HCEC 1CT (cell line): ENCODE measurements around the gene SMAD3.
A peak's percentile ranks its signal among the peaks of the same experiment; 100 is the strongest.

Source experiments
- DNase-seq: peaks from one replicate; pipeline ENCODE4 v3.0.0-alpha.2; 2017

Gene SMAD3

DNA sequence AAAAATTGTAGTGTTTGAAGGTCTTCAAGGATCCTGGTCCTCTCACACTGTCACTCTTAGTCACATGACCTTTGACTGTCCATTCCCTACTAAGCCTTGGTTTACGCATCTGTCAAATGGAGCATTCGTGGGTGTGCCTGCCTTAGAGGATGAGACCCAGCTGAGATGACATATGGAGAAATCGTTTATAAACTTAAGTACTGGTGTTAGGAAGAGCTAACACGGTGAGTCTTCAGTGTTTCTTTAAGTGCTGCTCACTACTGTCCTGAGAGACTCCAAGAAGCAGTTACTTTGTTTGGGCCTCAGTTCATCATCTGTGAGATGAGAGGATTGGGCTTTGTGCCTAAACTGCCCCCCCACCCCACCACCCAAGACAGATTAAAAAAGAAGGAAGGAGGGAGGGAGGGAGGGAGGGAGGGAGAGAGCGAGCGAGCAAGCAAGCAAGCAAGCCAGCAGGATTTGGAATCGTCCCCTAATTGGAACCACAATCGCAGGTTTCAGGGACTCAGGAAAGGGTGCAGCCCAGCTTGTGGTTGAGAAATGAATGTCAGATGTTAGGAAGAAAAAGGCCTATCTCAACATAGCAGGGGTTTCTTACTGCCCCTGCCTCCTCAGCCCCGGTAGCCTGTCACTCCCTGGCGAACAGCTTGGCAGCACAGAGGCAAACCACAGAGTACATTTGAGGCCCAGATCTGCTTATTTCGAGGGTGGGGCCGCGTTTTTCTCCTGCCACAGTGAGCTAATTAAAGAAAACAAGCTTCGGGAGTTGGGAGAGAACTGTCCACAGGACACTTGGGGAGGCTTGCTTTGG is 32.7 kb downstream of the SMAD3 start:
- DNase-seq: peak; percentile 45

GRCh38 chr15:67098768-67099282 is 33.4 kb downstream of the SMAD3 start:
- DNase-seq: no peak

- no peak for DNase-seq
These were observed 34.9 kb downstream of the SMAD3 start for GRCh38 chr15:67100124-67100791.

DNA sequence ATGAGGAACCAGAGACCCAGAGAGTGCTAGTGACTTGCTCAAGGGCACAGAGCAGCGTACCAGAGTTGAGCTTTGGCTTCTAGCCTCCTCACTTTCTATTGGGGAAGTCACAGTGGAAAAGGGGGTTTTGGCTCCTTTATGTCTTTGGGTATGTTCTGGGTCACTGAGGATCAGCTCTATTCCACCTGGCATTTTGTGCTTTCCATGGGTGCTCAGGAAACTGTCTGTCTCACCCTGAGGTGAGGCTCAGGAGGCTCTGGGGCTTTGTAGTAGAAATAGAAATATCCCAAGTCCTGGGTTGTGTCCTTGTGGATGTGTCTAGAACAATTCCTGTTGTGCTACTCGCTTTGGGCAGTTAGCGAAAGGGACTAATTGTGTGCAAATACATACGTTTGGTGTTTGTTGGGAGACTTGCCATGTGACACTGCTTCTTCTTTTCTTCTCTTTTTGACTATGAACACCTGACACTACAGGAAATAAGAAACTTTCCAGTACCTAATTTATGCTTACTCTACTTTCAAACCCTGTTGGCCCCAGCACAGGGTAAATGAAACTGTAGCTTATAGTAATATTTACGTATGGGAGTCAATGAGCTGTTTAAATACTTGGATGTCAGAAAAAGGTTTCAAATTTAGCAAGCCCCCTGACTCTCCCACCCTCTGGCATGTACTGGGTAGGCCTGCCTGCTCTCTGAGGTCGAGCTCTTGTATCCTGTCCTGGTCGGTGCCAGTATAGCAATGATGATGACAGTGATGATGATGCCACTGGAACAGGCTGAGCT is 35.6 kb downstream of the SMAD3 start:
- no peak for DNase-seq

DNA sequence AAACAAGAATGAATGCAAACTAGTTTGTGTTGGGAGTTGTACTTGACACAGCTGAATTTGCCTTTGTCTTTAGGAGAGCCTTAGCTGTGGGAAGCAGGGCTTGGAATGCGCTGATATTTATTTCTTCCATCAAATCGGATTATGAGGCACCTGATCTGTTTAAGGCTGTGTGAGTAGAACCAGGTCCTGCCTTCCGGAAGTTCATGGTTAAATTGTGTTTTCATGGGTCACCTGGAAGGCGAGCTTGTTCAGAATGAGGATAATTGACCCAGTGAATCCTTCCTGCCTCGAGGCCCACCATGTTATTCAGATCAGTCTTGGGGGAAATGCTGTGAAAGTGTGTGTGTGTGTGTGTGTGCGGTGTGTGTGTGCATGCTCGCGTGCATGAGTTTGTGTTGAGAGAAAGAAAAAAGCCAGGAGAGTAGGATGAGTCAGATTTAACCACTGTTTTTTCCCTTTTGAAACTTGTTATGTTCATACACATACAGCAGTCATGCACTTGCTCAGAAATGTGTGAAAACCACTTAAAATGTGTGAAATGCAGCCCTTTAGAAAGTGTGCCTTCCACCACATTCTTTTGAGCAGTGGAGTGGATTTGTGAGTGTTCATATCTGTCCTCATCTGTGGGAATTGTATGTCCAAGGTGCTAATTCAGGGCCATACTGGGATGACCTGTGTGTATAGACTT is 36.7 kb downstream of the SMAD3 start:
- peak; percentile 54 for DNase-seq

DNA sequence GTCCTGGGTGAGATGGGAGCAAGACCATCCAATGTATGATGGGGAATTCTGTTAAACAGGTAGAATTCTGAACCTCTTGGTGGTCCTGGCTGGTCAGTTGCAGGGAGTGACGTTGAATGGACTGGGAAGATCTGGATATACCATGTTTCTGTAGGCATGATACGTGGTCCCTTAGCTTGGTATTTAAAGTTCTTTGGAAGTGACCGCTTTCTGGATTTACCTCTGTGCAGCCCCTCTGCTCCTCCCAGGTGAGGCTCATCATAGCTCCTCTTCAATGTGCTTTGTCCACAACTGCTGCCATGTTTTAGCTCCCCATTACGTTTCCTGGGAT is 37.2 kb downstream of the SMAD3 start:
- DNase-seq: no peak

- no peak for DNase-seq
These were observed 37.6 kb downstream of the SMAD3 start for GRCh38 chr15:67103021-67103420.

- no peak for DNase-seq
These were observed 38.0 kb downstream of the SMAD3 start for GRCh38 chr15:67103432-67103831.

DNA sequence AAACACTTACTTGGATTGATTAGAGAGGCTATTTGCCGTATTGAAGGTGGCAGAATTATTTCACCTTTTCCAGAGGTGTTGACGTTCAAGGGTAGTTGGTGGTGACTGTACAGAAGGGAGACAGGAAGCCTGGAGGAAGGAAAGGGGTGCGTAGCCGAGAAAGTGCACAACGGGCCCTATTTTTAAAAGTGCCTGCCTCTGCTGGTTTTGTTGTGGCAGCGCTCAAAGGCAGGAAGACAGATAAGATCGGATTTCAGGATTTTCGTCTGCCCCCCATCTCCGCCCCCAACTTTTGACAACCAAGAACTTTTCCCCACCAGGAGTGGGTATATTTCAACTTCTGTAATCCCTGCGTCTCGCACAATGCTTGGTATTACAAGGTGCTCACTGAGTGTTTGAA is 38.5 kb downstream of the SMAD3 start:
- no peak for DNase-seq

- no peak for DNase-seq
These were observed 39.1 kb downstream of the SMAD3 start for GRCh38 chr15:67104510-67104909.

DNA sequence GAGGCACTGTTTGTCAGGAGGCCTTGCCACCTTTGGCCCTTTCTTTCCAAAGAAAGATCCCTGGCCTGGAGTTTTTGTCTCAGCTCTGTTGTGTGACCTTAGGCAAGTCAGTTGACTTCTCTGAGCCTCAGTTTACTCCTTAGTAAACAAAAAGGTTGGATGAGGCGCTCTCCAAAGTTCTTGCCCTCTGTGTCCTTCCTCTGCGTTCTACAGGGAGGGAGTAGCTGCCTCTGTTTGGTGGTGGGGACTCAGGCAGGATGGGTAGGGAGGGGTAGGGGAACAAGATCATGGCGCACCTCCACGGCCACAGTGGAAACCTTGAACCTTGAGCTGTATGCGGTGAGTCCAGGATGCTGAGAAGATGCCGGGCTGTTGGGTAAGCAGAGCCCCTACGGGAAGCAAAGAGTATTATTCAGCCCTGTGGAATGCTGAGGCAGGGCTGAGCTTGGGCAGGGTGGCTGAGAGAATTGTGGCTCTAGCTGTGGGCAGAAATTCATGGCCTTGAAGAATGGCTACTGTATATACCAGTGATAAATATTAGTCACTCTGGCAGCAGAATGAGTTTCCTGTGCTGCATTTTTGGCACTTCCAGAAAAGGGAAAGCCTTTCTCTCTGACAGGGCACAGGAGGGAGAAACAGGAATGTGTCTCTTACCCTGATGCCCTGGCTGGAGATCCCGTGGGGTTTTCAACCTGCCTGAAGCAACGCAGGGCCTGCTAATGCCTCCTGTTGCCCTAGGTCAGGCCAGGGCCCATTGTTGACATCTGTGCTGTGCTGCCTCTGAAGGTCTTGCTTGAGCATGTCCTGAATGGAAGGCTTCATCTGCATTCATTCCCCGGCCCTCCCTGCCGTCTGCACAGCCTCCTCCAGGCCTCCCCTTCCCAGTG is 39.9 kb downstream of the SMAD3 start:
- peak; percentile 98 for DNase-seq

DNA sequence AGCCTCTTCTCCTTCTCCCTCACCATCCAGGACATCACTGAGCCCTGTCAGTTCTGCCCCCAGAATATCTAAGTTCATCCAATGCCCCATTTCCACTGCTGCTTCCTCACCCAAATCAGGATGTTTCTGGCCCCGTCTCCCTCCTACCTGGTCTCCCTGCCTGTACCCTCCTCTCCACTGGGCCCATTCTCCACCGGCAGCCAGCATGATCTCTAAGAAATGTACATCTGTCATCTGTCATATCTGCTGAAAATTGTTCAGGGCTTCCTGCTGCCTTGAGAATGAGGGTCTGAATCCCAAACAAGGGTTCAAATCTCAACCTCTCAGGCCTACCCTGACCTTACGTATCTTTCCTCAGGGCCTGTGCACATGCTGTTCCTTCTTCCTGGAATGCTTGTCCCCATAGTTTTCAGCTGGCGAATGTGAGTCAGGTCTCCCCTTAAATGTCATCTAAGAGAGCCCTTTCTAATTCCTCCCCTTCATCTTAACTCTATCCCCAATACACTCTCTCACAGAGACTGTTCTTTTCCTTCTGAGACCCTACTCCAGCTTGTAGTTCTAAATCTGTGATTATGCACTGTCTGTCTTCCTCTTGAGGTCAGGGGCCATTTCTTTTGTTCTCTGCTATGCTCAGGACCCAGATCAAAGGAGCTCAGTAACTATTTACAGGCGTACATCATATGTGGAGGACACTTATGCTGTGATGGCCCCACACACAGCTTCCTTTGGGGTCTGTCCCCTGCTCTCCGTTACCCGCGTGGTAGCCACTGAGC is 40.8 kb downstream of the SMAD3 start:
- DNase-seq: no peak

DNA sequence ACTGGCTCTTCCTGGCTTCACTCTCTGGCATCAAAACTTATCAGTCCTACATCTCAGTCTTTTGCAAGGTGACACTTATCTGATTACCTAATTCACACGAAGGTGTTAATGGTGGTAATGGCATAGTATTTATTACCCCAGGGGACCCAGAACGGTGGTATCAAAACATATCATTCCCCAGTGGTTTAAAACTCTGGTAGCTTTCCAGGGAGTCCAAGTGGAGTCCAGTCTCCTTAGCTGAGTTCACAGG is 41.3 kb downstream of the SMAD3 start:
- no peak for DNase-seq

DNA sequence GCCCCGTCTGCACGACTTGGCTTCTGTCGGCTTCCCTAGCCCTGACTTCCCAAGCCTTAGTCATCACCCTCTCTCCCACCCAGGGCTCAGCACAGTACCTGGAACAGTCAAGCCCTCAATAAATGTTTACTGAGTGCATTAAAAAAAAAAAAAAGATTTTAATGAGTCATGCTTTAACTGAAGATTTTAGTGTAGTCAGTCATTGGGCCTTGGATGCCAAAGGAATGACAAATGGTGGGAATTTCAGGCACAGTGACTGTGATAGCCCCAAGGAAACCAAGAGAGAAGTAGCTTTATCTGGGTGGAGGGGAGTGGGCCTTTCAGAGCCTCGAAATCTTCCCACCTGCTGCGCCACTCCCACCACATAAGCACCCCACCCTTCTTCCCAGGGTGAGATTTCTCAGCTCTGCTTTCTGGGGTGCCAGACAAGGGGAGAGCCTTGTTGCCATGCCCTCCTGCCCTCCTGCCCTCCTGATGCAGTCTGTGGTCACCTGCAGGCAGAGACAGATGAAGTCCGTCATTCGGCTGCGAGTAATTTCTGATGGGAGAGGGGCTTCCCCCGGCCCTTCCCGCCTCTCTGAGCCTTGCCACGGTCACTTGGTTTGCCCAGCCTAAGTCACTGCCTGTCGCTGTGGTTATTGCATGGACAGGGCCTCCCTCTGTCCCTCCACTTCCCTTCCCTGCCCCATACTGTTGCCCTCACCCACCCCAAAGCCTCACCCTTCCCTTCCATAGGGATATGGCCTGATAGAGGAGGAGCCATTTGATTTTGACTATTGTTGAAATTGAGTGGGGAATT is 41.8 kb downstream of the SMAD3 start:
- DNase-seq: peak; percentile 100

- DNase-seq: peak; percentile 56
These were observed 42.9 kb downstream of the SMAD3 start for GRCh38 chr15:67108122-67108961.

GRCh38 chr15:67109141-67110034 is 44.0 kb downstream of the SMAD3 start:
- peak; percentile 96 for DNase-seq

DNA sequence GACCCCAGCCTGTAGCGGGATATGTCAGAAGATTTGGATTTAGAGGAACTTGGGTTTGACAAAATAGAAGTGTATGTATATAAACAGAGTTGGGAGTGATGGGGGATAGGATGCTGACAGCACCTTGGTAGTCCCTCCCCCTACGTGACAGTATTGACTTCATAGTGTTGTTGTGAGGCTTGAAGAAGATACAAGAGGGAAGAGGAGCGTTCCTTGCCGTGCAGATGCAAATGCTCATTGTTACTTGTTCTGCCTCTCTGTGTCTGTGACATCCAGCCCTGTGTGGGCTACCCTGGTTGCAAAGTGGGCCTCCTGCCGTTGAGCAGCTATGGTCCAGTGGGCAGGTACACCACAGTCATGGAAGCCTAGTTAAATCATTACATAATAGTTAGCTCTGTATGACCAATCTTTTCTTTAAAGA is 45.0 kb downstream of the SMAD3 start:
- no peak for DNase-seq
